HL-60 (cell line): ENCODE measurements around the gene PTDSS2.

Experiments
- DNase-seq, 2 experiments: peaks; one replicate each; pipeline ENCODE4 v3.0.0-alpha.2; 2010 to 2020; ENCODE audit warnings: low read depth in 1 of 2, low spot score in 1 of 2
- H3K27ac ChIP-seq: fragments of 250-450 bp; sonication (Bioruptor Pico); replicated peaks from 2 replicates; pipeline ENCODE4 v1.5.1; 2020; ENCODE audit warnings: mild to moderate bottlenecking, moderate library complexity
- H3K27me3 ChIP-seq: fragments of 250-450 bp; sonication (Bioruptor Pico); 2 replicates; pipeline ENCODE4 v1.5.1; 2021; ENCODE audit warnings: mild to moderate bottlenecking, moderate library complexity; ENCODE audit not compliant: insufficient read depth, poor library complexity, severe bottlenecking
- H3K4me3 ChIP-seq: replicated peaks from 2 replicates; pipeline ENCODE4 v1.5.1; 2011; ENCODE audit warnings: mild to moderate bottlenecking, control low read depth, low read length; ENCODE audit not compliant: insufficient read depth
- GABPA ChIP-seq: IDR thresholded peaks from 2 replicates; pipeline ENCODE4 v1.6.1; 2012; ENCODE audit warnings: low read depth
- POLR2AphosphoS5 ChIP-seq: IDR thresholded peaks from 2 replicates; pipeline ENCODE4 v1.6.1; 2012; ENCODE audit warnings: low read depth
- SPI1 ChIP-seq: IDR thresholded peaks from 2 replicates; pipeline ENCODE4 v1.6.1; 2012; ENCODE audit warnings: low read depth, mild to moderate bottlenecking, borderline replicate concordance
- TF ChIP-seq, protein P1 (sequence below): IDR thresholded peaks from 2 replicates; pipeline ENCODE4 v1.6.1; 2012; ENCODE audit warnings: low read depth; ENCODE audit not compliant: insufficient replicate concordance
- TF ChIP-seq, protein P2 (sequence below): IDR thresholded peaks from one replicate; pipeline ENCODE4 v1.5.1; 2011; ENCODE audit warnings: low read length, control low read depth, inconsistent platforms; ENCODE audit not compliant: insufficient read depth

PTDSS2 gene

DNA sequence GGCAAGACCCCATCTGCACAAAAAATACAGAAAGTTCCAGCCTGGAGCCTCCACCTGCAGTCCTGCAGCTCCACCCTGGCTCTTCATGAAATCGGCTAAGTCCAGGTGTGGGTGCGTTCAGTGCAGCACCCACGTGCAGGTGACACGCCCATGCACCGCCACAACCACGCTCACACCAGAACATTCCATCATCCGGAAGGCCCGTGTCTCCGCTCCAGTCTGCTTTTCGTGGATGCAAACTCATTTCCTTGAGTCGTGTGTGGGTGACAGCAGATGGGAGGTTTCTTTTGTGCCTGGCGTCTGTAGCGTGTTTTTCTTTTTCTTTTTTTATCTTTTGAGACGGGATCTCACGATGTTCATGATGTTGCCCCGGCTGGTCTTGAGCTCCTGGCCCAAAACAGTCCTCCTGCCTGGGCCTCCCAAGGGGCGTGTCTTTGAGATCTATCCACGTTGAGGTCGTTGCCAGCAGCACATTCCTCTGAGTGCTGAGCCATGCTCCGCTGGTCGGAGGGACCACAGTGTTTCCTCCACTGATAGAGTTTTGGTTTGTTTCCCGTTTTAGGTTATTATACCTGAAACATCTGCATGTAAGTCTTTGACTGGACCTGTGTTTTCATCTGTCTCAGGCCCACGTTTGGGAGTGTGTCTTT lies 7.2 kb downstream of the PTDSS2 start:
- no peak overlapping the region for H3K27ac ChIP-seq
- DNase-seq: no peak
- no peak overlapping the region for H3K4me3 ChIP-seq
- TF ChIP-seq, protein P1, sequence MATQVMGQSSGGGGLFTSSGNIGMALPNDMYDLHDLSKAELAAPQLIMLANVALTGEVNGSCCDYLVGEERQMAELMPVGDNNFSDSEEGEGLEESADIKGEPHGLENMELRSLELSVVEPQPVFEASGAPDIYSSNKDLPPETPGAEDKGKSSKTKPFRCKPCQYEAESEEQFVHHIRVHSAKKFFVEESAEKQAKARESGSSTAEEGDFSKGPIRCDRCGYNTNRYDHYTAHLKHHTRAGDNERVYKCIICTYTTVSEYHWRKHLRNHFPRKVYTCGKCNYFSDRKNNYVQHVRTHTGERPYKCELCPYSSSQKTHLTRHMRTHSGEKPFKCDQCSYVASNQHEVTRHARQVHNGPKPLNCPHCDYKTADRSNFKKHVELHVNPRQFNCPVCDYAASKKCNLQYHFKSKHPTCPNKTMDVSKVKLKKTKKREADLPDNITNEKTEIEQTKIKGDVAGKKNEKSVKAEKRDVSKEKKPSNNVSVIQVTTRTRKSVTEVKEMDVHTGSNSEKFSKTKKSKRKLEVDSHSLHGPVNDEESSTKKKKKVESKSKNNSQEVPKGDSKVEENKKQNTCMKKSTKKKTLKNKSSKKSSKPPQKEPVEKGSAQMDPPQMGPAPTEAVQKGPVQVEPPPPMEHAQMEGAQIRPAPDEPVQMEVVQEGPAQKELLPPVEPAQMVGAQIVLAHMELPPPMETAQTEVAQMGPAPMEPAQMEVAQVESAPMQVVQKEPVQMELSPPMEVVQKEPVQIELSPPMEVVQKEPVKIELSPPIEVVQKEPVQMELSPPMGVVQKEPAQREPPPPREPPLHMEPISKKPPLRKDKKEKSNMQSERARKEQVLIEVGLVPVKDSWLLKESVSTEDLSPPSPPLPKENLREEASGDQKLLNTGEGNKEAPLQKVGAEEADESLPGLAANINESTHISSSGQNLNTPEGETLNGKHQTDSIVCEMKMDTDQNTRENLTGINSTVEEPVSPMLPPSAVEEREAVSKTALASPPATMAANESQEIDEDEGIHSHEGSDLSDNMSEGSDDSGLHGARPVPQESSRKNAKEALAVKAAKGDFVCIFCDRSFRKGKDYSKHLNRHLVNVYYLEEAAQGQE: no peak
- TF ChIP-seq POLR2AphosphoS5 (no peak), SPI1 (no peak), GABPA (no peak)
- TF ChIP-seq, protein P2, sequence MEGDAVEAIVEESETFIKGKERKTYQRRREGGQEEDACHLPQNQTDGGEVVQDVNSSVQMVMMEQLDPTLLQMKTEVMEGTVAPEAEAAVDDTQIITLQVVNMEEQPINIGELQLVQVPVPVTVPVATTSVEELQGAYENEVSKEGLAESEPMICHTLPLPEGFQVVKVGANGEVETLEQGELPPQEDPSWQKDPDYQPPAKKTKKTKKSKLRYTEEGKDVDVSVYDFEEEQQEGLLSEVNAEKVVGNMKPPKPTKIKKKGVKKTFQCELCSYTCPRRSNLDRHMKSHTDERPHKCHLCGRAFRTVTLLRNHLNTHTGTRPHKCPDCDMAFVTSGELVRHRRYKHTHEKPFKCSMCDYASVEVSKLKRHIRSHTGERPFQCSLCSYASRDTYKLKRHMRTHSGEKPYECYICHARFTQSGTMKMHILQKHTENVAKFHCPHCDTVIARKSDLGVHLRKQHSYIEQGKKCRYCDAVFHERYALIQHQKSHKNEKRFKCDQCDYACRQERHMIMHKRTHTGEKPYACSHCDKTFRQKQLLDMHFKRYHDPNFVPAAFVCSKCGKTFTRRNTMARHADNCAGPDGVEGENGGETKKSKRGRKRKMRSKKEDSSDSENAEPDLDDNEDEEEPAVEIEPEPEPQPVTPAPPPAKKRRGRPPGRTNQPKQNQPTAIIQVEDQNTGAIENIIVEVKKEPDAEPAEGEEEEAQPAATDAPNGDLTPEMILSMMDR: no peak
- no peaks in the 10 kb centered on the region for H3K27me3 ChIP-seq

DNA sequence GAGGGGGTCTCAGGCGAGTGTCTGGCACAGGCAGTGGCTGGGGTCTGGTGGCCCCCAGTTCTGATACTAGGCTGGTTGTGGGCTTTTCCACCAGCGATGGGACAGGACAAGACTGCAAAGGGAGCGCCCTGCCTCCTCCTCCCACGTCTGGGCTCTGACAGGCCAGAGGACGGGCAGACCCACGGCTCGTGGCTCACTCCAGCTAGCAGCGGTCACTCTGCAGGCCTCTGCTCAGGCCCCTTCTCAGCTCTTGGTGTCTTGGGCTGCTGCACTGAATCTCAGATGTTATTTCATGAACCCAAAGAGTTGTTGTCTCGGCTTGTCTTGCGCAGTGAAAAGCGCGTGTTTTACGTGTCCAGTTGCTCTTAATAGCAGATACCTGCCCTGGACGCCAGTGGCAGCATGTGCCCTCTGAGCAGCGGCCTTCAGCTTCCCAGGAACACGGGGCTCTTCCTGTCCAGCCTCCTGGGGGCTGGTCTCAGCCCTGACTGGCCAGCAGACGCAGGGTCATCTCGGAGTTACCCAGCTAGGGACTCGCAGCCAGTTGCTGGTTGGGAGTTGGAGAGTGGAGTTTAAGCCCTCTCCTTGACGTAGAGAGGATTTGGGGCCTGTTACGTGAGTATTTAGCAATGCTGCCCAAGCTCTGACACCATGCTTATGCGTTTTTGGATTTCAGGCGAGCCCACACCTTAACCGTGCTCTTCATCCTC lies 9.6 kb downstream of the PTDSS2 start:
- no peak for DNase-seq
- no peaks in the 10 kb centered on the region for H3K27me3 ChIP-seq
- H3K27ac ChIP-seq: no peak overlapping the region
- TF ChIP-seq POLR2AphosphoS5: no peak
- TF ChIP-seq, protein P2: no peak
- TF ChIP-seq, protein P1: no peak
- no peak for TF ChIP-seq SPI1
- TF ChIP-seq GABPA: no peak
- no peak overlapping the region for H3K4me3 ChIP-seq

DNA sequence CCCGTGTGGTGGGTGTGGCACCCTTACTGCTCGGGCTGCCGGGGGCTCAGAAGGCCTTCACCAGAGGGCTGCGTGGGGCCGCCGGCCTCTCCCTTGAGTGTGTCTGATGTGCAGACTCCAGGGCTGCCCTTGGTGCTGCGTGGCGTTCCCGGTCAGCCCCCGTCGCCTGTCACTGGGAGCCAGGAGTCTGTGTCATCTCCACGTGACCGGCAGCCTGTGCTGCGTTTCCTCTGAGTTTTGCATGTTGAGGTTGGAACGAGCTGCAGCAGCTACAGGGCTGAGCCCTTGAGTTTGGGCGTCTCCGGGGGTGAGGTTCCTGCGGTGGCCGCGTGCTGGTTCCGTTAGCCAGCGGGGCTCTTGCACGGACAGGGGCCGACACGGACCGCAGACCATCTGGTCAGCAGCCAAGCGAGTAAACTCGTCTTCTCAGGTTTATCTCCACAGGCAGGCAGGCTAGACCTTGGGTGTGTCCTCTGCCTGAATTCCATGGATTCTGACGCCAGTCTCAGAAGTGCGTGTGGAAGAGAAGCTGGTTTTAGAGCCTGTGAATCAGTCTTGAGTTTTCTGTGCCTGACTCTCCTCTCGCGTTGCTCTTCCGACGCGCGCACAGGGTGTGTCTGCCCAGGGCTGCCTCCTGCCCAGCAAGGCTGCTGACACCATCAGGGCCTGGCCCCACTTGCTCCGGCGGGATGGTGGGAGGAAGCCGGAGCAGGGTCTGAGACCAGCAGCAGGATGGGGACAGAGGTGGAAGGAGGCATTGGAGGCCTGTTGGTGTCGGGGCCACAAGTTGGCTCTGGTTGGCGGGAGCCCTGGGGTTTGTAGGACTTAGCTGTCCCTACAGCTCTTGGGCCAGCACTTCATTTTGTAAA lies 10.5 kb downstream of the PTDSS2 start:
- TF ChIP-seq, protein P2: no peak
- TF ChIP-seq, protein P1: no peak
- no peak for TF ChIP-seq SPI1
- no peak for TF ChIP-seq POLR2AphosphoS5
- TF ChIP-seq GABPA: no peak
- no peaks in the 10 kb centered on the region for H3K27me3 ChIP-seq
- no peak for DNase-seq
- no peak overlapping the region for H3K4me3 ChIP-seq
- H3K27ac ChIP-seq: no peak overlapping the region
